Epithelial cell of esophagus (primary cell): Measurements from ENCODE around the gene HMCN1.

ENCODE experiments used
- DNase-seq: peaks from one replicate; pipeline ENCODE4 v3.0.0; 2010; ENCODE audit warnings: low read depth
- H3K4me3 ChIP-seq: 2 replicates; pipeline ENCODE4 v1.5.1; 2011; ENCODE audit warnings: mild to moderate bottlenecking, low read length, control low read depth
- TF ChIP-seq, protein P1 (sequence below): IDR thresholded peaks from 2 replicates; pipeline ENCODE4 v1.5.1; 2011; ENCODE audit warnings: low read depth, mild to moderate bottlenecking, low read length, control low read depth, inconsistent platforms; ENCODE audit not compliant: insufficient read depth; ENCODE audit errors: missing control alignments

Gene HMCN1

GRCh38 chr1:185971688-185972087 is 237.5 kb downstream of the HMCN1 start:
- H3K4me3 ChIP-seq = no peak overlapping the region
- TF ChIP-seq, protein P1, sequence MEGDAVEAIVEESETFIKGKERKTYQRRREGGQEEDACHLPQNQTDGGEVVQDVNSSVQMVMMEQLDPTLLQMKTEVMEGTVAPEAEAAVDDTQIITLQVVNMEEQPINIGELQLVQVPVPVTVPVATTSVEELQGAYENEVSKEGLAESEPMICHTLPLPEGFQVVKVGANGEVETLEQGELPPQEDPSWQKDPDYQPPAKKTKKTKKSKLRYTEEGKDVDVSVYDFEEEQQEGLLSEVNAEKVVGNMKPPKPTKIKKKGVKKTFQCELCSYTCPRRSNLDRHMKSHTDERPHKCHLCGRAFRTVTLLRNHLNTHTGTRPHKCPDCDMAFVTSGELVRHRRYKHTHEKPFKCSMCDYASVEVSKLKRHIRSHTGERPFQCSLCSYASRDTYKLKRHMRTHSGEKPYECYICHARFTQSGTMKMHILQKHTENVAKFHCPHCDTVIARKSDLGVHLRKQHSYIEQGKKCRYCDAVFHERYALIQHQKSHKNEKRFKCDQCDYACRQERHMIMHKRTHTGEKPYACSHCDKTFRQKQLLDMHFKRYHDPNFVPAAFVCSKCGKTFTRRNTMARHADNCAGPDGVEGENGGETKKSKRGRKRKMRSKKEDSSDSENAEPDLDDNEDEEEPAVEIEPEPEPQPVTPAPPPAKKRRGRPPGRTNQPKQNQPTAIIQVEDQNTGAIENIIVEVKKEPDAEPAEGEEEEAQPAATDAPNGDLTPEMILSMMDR = no peak
- DNase-seq = no peak

- H3K4me3 ChIP-seq = no peak overlapping the region
- DNase-seq = no peak
- TF ChIP-seq, protein P1 = no peak
Observed at GRCh38 chr1:185972096-185972850, 238.1 kb downstream of the HMCN1 start.

GRCh38 chr1:185973645-185974044 is 239.5 kb downstream of the HMCN1 start:
- TF ChIP-seq, protein P1 = no peak
- no peak overlapping the region for H3K4me3 ChIP-seq
- peak; percentile 33 for DNase-seq

DNA sequence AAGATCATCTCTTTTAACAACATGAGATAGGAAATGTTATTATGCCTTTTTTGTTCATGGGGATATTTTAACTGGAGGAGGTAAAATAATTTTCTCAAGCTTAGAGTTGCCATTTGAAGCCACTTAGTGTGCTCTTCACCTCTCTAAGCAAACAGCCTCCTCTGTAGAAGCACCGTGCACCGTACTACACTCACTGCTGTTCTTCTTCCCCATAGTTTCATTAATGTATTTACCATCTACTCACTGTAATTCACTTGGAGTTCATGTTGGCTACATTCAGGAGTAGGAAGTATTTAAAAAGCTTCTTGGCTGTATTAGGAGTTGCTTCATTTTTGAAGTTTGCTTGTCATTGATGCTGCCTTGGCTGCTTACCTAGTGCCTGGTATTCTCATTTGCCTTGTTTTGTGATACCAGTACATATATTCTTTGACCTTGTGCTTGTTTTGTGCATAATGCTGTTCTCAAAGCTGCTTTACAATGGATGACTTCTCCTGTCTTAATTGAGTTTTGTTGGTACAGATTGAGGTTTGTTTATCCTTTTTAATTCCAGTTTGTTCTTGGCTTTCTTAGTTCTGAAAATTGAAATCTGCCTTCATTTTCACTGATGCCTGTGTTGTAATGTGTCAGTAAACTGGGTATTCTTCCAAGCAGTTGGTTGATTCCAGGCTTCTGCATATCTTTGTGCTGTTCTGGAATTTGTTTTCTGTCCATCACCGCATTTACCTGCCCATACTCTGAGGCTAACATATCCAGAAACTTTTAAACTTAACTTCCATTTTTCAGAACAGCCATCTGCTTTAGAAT is 240.4 kb downstream of the HMCN1 start:
- TF ChIP-seq, protein P1 = no peak
- H3K4me3 ChIP-seq = no peak overlapping the region
- DNase-seq = no peak

GRCh38 chr1:185980891-185981290 is 246.7 kb downstream of the HMCN1 start:
- H3K4me3 ChIP-seq = no peak overlapping the region
- DNase-seq = no peak
- TF ChIP-seq, protein P1 = no peak

- H3K4me3 ChIP-seq = no peak overlapping the region
- DNase-seq = no peak
- TF ChIP-seq, protein P1 = no peak
Observed at GRCh38 chr1:185984113-185984836, 250.1 kb downstream of the HMCN1 start.
